HEK293 (cell line): ENCODE measurements around the gene SLAMF6.

Experiments
- CTCF ChIA-PET: fragments of 350-600 bp; formaldehyde crosslinking; extraction: SDS; loops from one replicate; lab custom pipeline; 2021; ENCODE audit warnings: antibody characterized with exemption; lab: Yijun Ruan, JAX
- POLR2A ChIA-PET: fragments of 300-600 bp; formaldehyde crosslinking; extraction: SDS; loops from one replicate; lab custom pipeline; 2020; ENCODE audit warnings: antibody characterized with exemption, inconsistent platforms; lab: Yijun Ruan, JAX
- H3K27ac ChIP-seq: fragments of 200-500 bp; sonication (Bioruptor generic); 2 replicates; pipeline ENCODE4 v1.5.1; 2014; ENCODE audit warnings: low read depth, low read length, control low read depth, inconsistent platforms; ENCODE audit errors: extremely low read depth
- H3K36me3 ChIP-seq, 2 experiments: fragments of 200-500 bp in 1 of 2; sonication (Bioruptor generic) in 1 of 2; 1 replicate in 1 of 2; 2 replicates in 1 of 2; pipeline ENCODE4 v1.5.1; 2014 to 2017; ENCODE audit warnings: inconsistent platforms in 2 of 2, low read length in 2 of 2; ENCODE audit not compliant: control insufficient read depth in 2 of 2, insufficient read depth in 1 of 2
- H3K4me1 ChIP-seq: fragments of 200-500 bp; sonication (Bioruptor generic); 2 replicates; pipeline ENCODE4 v1.5.1; 2014; ENCODE audit warnings: mild to moderate bottlenecking, low read length, inconsistent platforms; ENCODE audit not compliant: control insufficient read depth, insufficient read depth
- H3K4me3 ChIP-seq: 2 replicates; pipeline ENCODE4 v1.5.1; 2011; ENCODE audit warnings: low read depth, mild to moderate bottlenecking, control low read depth, low read length, moderate library complexity
- H3K9me3 ChIP-seq: fragments of 200-500 bp; sonication (Bioruptor generic); 2 replicates; pipeline ENCODE4 v1.5.1; 2014; ENCODE audit warnings: low read depth, low read length, inconsistent platforms; ENCODE audit not compliant: control insufficient read depth, insufficient read depth
- SCRT2 ChIP-seq: fragments of 450-650 bp; formaldehyde crosslinking; IDR thresholded peaks from 2 replicates; pipeline ENCODE4 v1.5.1; 2016; ENCODE audit warnings: missing biosample characterization, missing genetic modification characterization
- TCF7L2 ChIP-seq: IDR thresholded peaks from 2 replicates; pipeline ENCODE4 v1.6.1; 2011; ENCODE audit warnings: low read depth, mild to moderate bottlenecking, inconsistent platforms, low read length, moderate library complexity, borderline replicate concordance
- ZEB2 ChIP-seq: fragments of 450-650 bp; formaldehyde crosslinking; IDR thresholded peaks from 2 replicates; pipeline ENCODE4 v1.5.1; 2016; ENCODE audit warnings: missing biosample characterization, missing genetic modification characterization
- ZFP3 ChIP-seq: fragments of 450-650 bp; formaldehyde crosslinking; IDR thresholded peaks from 2 replicates; pipeline ENCODE4 v1.5.1; 2016; ENCODE audit warnings: low read depth, missing biosample characterization, missing genetic modification characterization
- ZNF146 ChIP-seq: fragments of 450-650 bp; formaldehyde crosslinking; IDR thresholded peaks from 2 replicates; pipeline ENCODE4 v1.5.1; 2016; ENCODE audit warnings: missing biosample characterization, missing genetic modification characterization
- ZNF155 ChIP-seq: fragments of 450-650 bp; formaldehyde crosslinking; IDR thresholded peaks from 2 replicates; pipeline ENCODE4 v1.5.1; 2016; ENCODE audit warnings: missing biosample characterization, missing genetic modification characterization
- ZNF335 ChIP-seq: fragments of 450-650 bp; formaldehyde crosslinking; conservative IDR thresholded peaks from 2 replicates; pipeline ENCODE4 v1.5.1; 2016; ENCODE audit warnings: missing biosample characterization, missing genetic modification characterization
- ZNF473 ChIP-seq: fragments of 450-650 bp; formaldehyde crosslinking; IDR thresholded peaks from 2 replicates; pipeline ENCODE4 v1.5.1; 2017; ENCODE audit warnings: missing biosample characterization, missing genetic modification characterization
- ZNF561 ChIP-seq: fragments of 450-650 bp; IDR thresholded peaks from 2 replicates; pipeline ENCODE4 v1.5.1; 2018; ENCODE audit warnings: missing biosample characterization, missing genetic modification characterization, borderline replicate concordance
- ZNF585B ChIP-seq: fragments of 450-650 bp; formaldehyde crosslinking; IDR thresholded peaks from 2 replicates; pipeline ENCODE4 v1.5.1; 2016; ENCODE audit warnings: missing biosample characterization, missing genetic modification characterization
- ZNF629 ChIP-seq: fragments of 450-650 bp; formaldehyde crosslinking; IDR thresholded peaks from 2 replicates; pipeline ENCODE4 v1.5.1; 2017; ENCODE audit warnings: missing biosample characterization, missing genetic modification characterization
- ZNF654 ChIP-seq: fragments of 450-650 bp; formaldehyde crosslinking; IDR thresholded peaks from 2 replicates; pipeline ENCODE4 v1.5.1; 2016; ENCODE audit warnings: low read depth, missing biosample characterization, missing genetic modification characterization
- TF ChIP-seq, protein P1 (sequence below): fragments of 450-650 bp; formaldehyde crosslinking; IDR thresholded peaks from 2 replicates; pipeline ENCODE4 v1.5.1; 2016; ENCODE audit warnings: missing biosample characterization, missing genetic modification characterization
- TF ChIP-seq, protein P2 (sequence below): fragments of 450-650 bp; formaldehyde crosslinking; IDR thresholded peaks from 2 replicates; pipeline ENCODE4 v1.5.1; 2016; ENCODE audit warnings: missing biosample characterization, missing genetic modification characterization
- TF ChIP-seq, protein P3 (sequence below): fragments of 450-650 bp; formaldehyde crosslinking; IDR thresholded peaks from 2 replicates; pipeline ENCODE4 v1.5.1; 2016; ENCODE audit warnings: missing biosample characterization, missing genetic modification characterization, low read depth
- TF ChIP-seq, protein P4 (sequence below): fragments of 450-650 bp; formaldehyde crosslinking; conservative IDR thresholded peaks from 2 replicates; pipeline ENCODE4 v1.5.1; 2016; ENCODE audit warnings: low read depth, missing biosample characterization, missing genetic modification characterization
- TF ChIP-seq, protein P5 (sequence below): fragments of 450-650 bp; formaldehyde crosslinking; IDR thresholded peaks from 2 replicates; pipeline ENCODE4 v1.5.1; 2016; ENCODE audit warnings: missing biosample characterization, missing genetic modification characterization
- TF ChIP-seq, protein P6 (sequence below): fragments of 450-650 bp; formaldehyde crosslinking; IDR thresholded peaks from 2 replicates; pipeline ENCODE4 v1.5.1; 2016; ENCODE audit warnings: missing biosample characterization, missing genetic modification characterization

The SLAMF6 gene

DNA sequence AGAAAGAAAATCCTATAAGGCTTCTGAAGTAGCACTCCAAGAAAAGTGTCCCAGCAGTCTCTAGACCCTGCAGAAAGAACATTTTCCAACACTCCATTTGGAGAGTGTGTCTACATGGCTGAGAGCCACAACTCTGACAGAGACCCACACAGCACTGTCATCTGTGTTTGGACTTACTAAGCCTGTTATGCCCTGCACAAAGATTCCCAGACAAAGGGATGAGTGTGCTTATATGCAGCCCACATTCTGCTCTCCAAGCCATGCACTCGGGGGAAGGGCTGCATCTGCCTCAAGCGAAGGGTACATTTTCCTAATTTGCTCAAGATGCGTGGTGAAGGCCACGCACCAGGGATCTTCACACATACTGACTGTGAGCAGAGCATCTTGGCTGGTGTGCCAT, 24.4 kb upstream of the SLAMF6 start (continued):
- TF ChIP-seq, protein P1, sequence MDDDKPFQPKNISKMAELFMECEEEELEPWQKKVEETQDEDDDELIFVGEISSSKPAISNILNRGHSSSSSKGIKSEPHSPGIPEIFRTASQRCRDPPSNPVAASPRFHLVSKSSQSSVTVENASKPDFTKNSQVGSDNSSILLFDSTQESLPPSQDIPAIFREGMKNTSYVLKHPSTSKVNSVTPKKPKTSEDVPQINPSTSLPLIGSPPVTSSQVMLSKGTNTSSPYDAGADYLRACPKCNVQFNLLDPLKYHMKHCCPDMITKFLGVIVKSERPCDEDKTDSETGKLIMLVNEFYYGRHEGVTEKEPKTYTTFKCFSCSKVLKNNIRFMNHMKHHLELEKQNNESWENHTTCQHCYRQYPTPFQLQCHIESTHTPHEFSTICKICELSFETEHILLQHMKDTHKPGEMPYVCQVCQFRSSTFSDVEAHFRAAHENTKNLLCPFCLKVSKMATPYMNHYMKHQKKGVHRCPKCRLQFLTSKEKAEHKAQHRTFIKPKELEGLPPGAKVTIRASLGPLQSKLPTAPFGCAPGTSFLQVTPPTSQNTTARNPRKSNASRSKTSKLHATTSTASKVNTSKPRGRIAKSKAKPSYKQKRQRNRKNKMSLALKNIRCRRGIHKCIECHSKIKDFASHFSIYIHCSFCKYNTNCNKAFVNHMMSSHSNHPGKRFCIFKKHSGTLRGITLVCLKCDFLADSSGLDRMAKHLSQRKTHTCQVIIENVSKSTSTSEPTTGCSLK (tag by site-specific recombination), result no peak

DNA sequence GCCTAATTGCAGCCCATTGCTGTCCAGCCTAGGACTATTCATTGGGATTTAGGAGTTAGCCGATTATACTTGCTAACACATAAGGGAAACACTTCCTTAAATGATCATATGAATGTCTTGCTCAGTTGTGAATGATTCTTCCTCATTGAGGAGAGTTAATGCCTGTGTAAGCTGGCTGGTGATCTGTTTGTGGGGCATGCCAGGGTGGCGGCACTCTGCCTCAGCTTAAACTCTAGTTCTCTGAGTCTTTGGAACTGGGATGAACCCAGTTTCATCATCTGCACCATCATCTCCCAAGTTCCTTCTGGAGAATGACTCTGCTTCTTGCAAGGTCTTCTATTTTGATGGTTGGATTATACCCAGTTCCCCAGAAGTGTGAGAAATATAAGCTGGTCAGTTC, 23.9 kb upstream of the SLAMF6 start:
- ChIA-PET CTCF (interaction anchor here (1.3 kb wide), 1 partner anchor 11 kb away, joined by 5 read pairs; no protein-coding TSS in a partner anchor), POLR2A (no interaction called here)
- TF ChIP-seq, protein P2, sequence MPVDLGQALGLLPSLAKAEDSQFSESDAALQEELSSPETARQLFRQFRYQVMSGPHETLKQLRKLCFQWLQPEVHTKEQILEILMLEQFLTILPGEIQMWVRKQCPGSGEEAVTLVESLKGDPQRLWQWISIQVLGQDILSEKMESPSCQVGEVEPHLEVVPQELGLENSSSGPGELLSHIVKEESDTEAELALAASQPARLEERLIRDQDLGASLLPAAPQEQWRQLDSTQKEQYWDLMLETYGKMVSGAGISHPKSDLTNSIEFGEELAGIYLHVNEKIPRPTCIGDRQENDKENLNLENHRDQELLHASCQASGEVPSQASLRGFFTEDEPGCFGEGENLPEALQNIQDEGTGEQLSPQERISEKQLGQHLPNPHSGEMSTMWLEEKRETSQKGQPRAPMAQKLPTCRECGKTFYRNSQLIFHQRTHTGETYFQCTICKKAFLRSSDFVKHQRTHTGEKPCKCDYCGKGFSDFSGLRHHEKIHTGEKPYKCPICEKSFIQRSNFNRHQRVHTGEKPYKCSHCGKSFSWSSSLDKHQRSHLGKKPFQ (tag by site-specific recombination), result no peak
- no peak for TF ChIP-seq ZNF155 (tag by site-specific recombination)
- TF ChIP-seq ZNF561 (tag by site-specific recombination), result no peak
- no peak for TF ChIP-seq ZNF654 (tag by site-specific recombination)
- TF ChIP-seq ZNF335 (tag by site-specific recombination), result no peak
- TF ChIP-seq ZFP3, result no peak
- TF ChIP-seq, protein P3, sequence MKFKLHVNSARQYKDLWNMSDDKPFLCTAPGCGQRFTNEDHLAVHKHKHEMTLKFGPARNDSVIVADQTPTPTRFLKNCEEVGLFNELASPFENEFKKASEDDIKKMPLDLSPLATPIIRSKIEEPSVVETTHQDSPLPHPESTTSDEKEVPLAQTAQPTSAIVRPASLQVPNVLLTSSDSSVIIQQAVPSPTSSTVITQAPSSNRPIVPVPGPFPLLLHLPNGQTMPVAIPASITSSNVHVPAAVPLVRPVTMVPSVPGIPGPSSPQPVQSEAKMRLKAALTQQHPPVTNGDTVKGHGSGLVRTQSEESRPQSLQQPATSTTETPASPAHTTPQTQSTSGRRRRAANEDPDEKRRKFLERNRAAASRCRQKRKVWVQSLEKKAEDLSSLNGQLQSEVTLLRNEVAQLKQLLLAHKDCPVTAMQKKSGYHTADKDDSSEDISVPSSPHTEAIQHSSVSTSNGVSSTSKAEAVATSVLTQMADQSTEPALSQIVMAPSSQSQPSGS (tag by site-specific recombination), result no peak
- TF ChIP-seq, protein P4, sequence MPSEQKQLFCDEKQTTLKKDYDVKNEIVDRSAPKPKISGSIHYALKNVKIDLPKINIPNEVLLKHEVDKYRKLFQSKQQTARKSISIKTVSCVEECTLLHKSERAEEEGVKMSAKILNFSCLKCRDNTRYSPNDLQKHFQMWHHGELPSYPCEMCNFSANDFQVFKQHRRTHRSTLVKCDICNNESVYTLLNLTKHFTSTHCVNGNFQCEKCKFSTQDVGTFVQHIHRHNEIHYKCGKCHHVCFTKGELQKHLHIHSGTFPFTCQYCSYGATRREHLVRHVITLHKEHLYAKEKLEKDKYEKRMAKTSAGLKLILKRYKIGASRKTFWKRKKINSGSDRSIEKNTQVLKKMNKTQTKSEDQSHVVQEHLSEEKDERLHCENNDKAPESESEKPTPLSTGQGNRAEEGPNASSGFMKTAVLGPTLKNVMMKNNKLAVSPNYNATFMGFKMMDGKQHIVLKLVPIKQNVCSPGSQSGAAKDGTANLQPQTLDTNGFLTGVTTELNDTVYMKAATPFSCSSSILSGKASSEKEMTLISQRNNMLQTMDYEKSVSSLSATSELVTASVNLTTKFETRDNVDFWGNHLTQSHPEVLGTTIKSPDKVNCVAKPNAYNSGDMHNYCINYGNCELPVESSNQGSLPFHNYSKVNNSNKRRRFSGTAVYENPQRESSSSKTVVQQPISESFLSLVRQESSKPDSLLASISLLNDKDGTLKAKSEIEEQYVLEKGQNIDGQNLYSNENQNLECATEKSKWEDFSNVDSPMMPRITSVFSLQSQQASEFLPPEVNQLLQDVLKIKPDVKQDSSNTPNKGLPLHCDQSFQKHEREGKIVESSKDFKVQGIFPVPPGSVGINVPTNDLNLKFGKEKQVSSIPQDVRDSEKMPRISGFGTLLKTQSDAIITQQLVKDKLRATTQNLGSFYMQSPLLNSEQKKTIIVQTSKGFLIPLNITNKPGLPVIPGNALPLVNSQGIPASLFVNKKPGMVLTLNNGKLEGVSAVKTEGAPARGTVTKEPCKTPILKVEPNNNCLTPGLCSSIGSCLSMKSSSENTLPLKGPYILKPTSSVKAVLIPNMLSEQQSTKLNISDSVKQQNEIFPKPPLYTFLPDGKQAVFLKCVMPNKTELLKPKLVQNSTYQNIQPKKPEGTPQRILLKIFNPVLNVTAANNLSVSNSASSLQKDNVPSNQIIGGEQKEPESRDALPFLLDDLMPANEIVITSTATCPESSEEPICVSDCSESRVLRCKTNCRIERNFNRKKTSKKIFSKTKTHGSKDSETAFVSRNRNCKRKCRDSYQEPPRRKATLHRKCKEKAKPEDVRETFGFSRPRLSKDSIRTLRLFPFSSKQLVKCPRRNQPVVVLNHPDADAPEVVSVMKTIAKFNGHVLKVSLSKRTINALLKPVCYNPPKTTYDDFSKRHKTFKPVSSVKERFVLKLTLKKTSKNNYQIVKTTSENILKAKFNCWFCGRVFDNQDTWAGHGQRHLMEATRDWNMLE, result no peak
- TF ChIP-seq ZNF146 (tag by site-specific recombination), result no peak
- no peak for TF ChIP-seq ZNF629 (tag by site-specific recombination)
- TF ChIP-seq, protein P5, sequence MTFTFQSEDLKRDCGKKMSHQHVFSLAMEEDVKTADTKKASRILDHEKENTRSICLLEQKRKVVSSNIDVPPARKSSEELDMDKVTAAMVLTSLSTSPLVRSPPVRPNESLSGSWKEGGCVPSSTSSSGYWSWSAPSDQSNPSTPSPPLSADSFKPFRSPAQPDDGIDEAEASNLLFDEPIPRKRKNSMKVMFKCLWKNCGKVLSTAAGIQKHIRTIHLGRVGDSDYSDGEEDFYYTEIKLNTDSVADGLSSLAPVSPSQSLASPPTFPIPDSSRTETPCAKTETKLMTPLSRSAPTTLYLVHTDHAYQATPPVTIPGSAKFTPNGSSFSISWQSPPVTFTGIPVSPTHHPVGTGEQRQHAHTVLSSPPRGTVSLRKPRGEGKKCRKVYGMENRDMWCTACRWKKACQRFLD, result no peak
- TF ChIP-seq, protein P6, sequence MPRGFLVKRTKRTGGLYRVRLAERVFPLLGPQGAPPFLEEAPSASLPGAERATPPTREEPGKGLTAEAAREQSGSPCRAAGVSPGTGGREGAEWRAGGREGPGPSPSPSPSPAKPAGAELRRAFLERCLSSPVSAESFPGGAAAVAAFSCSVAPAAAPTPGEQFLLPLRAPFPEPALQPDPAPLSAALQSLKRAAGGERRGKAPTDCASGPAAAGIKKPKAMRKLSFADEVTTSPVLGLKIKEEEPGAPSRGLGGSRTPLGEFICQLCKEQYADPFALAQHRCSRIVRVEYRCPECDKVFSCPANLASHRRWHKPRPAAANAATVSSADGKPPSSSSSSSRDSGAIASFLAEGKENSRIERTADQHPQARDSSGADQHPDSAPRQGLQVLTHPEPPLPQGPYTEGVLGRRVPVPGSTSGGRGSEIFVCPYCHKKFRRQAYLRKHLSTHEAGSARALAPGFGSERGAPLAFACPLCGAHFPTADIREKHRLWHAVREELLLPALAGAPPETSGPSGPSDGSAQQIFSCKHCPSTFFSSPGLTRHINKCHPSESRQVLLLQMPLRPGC (tag by site-specific recombination), result no peak
- TF ChIP-seq TCF7L2, result no peak
- TF ChIP-seq ZNF585B (tag by site-specific recombination), result no peak
- no peak for TF ChIP-seq ZNF473 (tag by site-specific recombination)
- TF ChIP-seq SCRT2 (tag by site-specific recombination), result no peak
- TF ChIP-seq ZEB2, result no peak
- Histone ChIP-seq H3K4me3 (no peak overlapping the region), H3K4me1 (no peaks in the 10 kb centered on the region), H3K27ac (no peak overlapping the region), H3K9me3 (no peaks in the 10 kb centered on the region), H3K36me3 (no peaks in the 10 kb centered on the region)
